GM10266 (cell line): ENCODE data around the gene AADACL4.

Experiments used
- DNase-seq: peaks from one replicate; pipeline ENCODE4 v3.0.0; 2012; ENCODE audit errors: extremely low spot score
- CTCF ChIP-seq: IDR thresholded peaks from 2 replicates; pipeline ENCODE4 v1.5.1; 2012; ENCODE audit warnings: mild to moderate bottlenecking, low read depth; ENCODE audit not compliant: control insufficient read depth, insufficient read depth; ENCODE audit errors: missing control alignments

AADACL4 gene

GRCh38 chr1:12620931-12621330, 23.0 kb upstream of the AADACL4 start:
- TF ChIP-seq CTCF, result no peak

GRCh38 chr1:12621346-12622335, 22.2 kb upstream of the AADACL4 start:
- no peak for TF ChIP-seq CTCF
- DNase-seq, result peak; percentile 6

More at GRCh38 chr1:12620931-12621330, 23.0 kb upstream of the AADACL4 start:
- no peak for DNase-seq

GRCh38 chr1:12622506-12622905, 21.4 kb upstream of the AADACL4 start:
- DNase-seq, result no peak
- TF ChIP-seq CTCF, result no peak

GRCh38 chr1:12625276-12625675, 18.6 kb upstream of the AADACL4 start:
- no peak for TF ChIP-seq CTCF
- no peak for DNase-seq

- TF ChIP-seq CTCF, result no peak
These were observed 17.0 kb upstream of the AADACL4 start for GRCh38 chr1:12626888-12627287.

GRCh38 chr1:12627296-12627695, 16.6 kb upstream of the AADACL4 start:
- TF ChIP-seq CTCF, result no peak
- no peak for DNase-seq

More at GRCh38 chr1:12626888-12627287, 17.0 kb upstream of the AADACL4 start:
- DNase-seq, result no peak

- TF ChIP-seq CTCF, result no peak
- no peak for DNase-seq
These were observed 14.4 kb upstream of the AADACL4 start for GRCh38 chr1:12629511-12629956.
